WTC11 (cell line): Measurements from ENCODE around the gene CBX6. TPM values are rescaled to one million over a fixed set of nuclear protein-coding genes. Genes with fewer than 3 reads are reported as not detected.
A peak's percentile ranks its signal among the peaks of the same experiment; 100 is the strongest.

Source experiments
- ATAC-seq: fragments of 200-7000 bp; cut with Tn5 transposase; 2 replicates; pipeline ENCODE4 v1.10.0; 2021; ENCODE audit warnings: mild to moderate bottlenecking, moderate library complexity
- CTCF ChIA-PET: fragments of 300-600 bp; sonication (Branson Sonifier 250); formaldehyde crosslinking; loops from one replicate; lab custom pipeline; 2021; ENCODE audit warnings: antibody characterized with exemption; lab: Charles Lee
- POLR2A ChIA-PET: fragments of 350-600 bp; sonication (Branson Sonifier 250); formaldehyde crosslinking; loops from one replicate; lab custom pipeline; 2021; ENCODE audit warnings: antibody characterized with exemption; lab: Charles Lee
- DNase-seq: peaks from one replicate; pipeline ENCODE4 v3.0.0; 2021; ENCODE audit warnings: low spot score
- H3K27ac Mint-ChIP-seq: 2 replicates; pipeline ENCODE4 v1.8.0; 2021; ENCODE audit warnings: mixed read lengths
- H3K27me3 Mint-ChIP-seq: 2 replicates; pipeline ENCODE4 v1.8.0; 2021; ENCODE audit warnings: low read depth, mild to moderate bottlenecking, moderate library complexity, mixed read lengths
- H3K36me3 Mint-ChIP-seq: 2 replicates; pipeline ENCODE4 v1.8.0; 2021; ENCODE audit warnings: mixed read lengths
- H3K4me1 Mint-ChIP-seq: 2 replicates; pipeline ENCODE4 v1.8.0; 2022; ENCODE audit warnings: mixed read lengths
- H3K4me3 Mint-ChIP-seq: 2 replicates; pipeline ENCODE4 v1.8.0; 2021; ENCODE audit warnings: mild to moderate bottlenecking, moderate library complexity, mixed read lengths
- H3K9me3 Mint-ChIP-seq: 2 replicates; pipeline ENCODE4 v1.8.0; 2021; ENCODE audit warnings: mixed read lengths
- ATF3 ChIP-seq: sonication (generic); formaldehyde crosslinking; conservative IDR thresholded peaks from 2 replicates; pipeline ENCODE4 v1.8.1; 2022; ENCODE audit warnings: mild to moderate bottlenecking, missing genetic modification reagents
- CTCF ChIP-seq: fragments of 200-600 bp; IDR thresholded peaks from 2 replicates; pipeline ENCODE4 v1.8.0; 2022; ENCODE audit warnings: antibody characterized with exemption
- ERG ChIP-seq: fragments of 250-450 bp; sonication (Bioruptor Pico); IDR thresholded peaks from 2 replicates; pipeline ENCODE4 v1.8.0; 2021; ENCODE audit warnings: mild to moderate bottlenecking
- ESRRA ChIP-seq: sonication (generic); formaldehyde crosslinking; IDR thresholded peaks from 2 replicates; pipeline ENCODE4 v1.8.1; 2022; ENCODE audit warnings: mild to moderate bottlenecking, missing genetic modification reagents, borderline replicate concordance
- FOXK1 ChIP-seq: sonication (generic); formaldehyde crosslinking; IDR thresholded peaks from 2 replicates; pipeline ENCODE4 v1.8.0; 2022; ENCODE audit warnings: mild to moderate bottlenecking, moderate library complexity, missing genetic modification reagents
- HMGXB4 ChIP-seq: sonication (generic); formaldehyde crosslinking; IDR thresholded peaks from 2 replicates; pipeline ENCODE4 v1.8.1; 2023; ENCODE audit warnings: mild to moderate bottlenecking, moderate library complexity, missing genetic modification reagents
- IRF2 ChIP-seq: sonication (generic); formaldehyde crosslinking; IDR thresholded peaks from 2 replicates; pipeline ENCODE4 v1.8.0; 2022; ENCODE audit warnings: low read depth, missing genetic modification reagents, borderline replicate concordance
- KAT7 ChIP-seq: sonication (generic); formaldehyde crosslinking; IDR thresholded peaks from 2 replicates; pipeline ENCODE4 v1.8.1; 2023; ENCODE audit warnings: missing genetic modification reagents, mild to moderate bottlenecking, borderline replicate concordance
- MAX ChIP-seq: sonication (generic); formaldehyde crosslinking; IDR thresholded peaks from 2 replicates; pipeline ENCODE4 v1.8.0; 2022; ENCODE audit warnings: mild to moderate bottlenecking, missing genetic modification reagents
- MYBL2 ChIP-seq: sonication (generic); formaldehyde crosslinking; IDR thresholded peaks from 2 replicates; pipeline ENCODE4 v1.8.1; 2023; ENCODE audit warnings: mild to moderate bottlenecking, moderate library complexity, missing genetic modification reagents
- NFATC4 ChIP-seq: fragments of 250-450 bp; sonication (Bioruptor Pico); IDR thresholded peaks from 2 replicates; pipeline ENCODE4 v1.9.0; 2021; ENCODE audit warnings: mild to moderate bottlenecking
- NR1H2 ChIP-seq: sonication (generic); formaldehyde crosslinking; IDR thresholded peaks from 2 replicates; pipeline ENCODE4 v1.9.0; 2021; ENCODE audit warnings: mild to moderate bottlenecking, moderate library complexity, missing genetic modification reagents
- PRRX2 ChIP-seq: fragments of 250-450 bp; sonication (Bioruptor Pico); IDR thresholded peaks from 2 replicates; pipeline ENCODE4 v1.8.0; 2021; ENCODE audit warnings: mild to moderate bottlenecking
- RELA ChIP-seq: sonication (generic); formaldehyde crosslinking; IDR thresholded peaks from 2 replicates; pipeline ENCODE4 v1.8.1; 2022; ENCODE audit warnings: missing genetic modification reagents, mild to moderate bottlenecking, borderline replicate concordance
- RORB ChIP-seq: fragments of 250-450 bp; sonication (Bioruptor Pico); IDR thresholded peaks from 2 replicates; pipeline ENCODE4 v1.9.0; 2021; ENCODE audit warnings: mild to moderate bottlenecking
- SMAD3 ChIP-seq: sonication (generic); formaldehyde crosslinking; IDR thresholded peaks from 2 replicates; pipeline ENCODE4 v1.8.0; 2022; ENCODE audit warnings: missing genetic modification reagents, mild to moderate bottlenecking, borderline replicate concordance
- TCF7 ChIP-seq: sonication (generic); formaldehyde crosslinking; IDR thresholded peaks from 2 replicates; pipeline ENCODE4 v1.8.0; 2022; ENCODE audit warnings: mild to moderate bottlenecking, low read depth, missing genetic modification reagents, moderate library complexity
- USF1 ChIP-seq: sonication (generic); formaldehyde crosslinking; IDR thresholded peaks from 2 replicates; pipeline ENCODE4 v1.8.0; 2022; ENCODE audit warnings: mild to moderate bottlenecking, missing genetic modification reagents
- ZBTB43 ChIP-seq: sonication (generic); formaldehyde crosslinking; IDR thresholded peaks from 2 replicates; pipeline ENCODE4 v1.8.1; 2023; ENCODE audit warnings: mild to moderate bottlenecking, missing genetic modification reagents
- ZNF219 ChIP-seq: sonication (generic); formaldehyde crosslinking; IDR thresholded peaks from 2 replicates; pipeline ENCODE4 v1.8.0; 2023; ENCODE audit warnings: missing genetic modification reagents, mild to moderate bottlenecking, borderline replicate concordance
- ZSCAN18 ChIP-seq: fragments of 250-450 bp; sonication (Bioruptor Pico); IDR thresholded peaks from 2 replicates; pipeline ENCODE4 v2.1.2; 2022; ENCODE audit warnings: mild to moderate bottlenecking, moderate library complexity
- total RNA-seq: library from RNA; stranded (reverse); gene quantifications from 3 replicates; pipeline ENCODE4 v1.2.3, GENCODE V29; 2021

CBX6 gene
- total RNA-seq, 1 experiment from 2014 or later, result 27.0 TPM

- TF ChIP-seq KAT7 (no peak), RELA (CRISPR knock-in tag) (no peak), TCF7 (CRISPR knock-in tag) (no peak), MYBL2 (CRISPR knock-in tag) (no peak), FOXK1 (CRISPR knock-in tag) (no peak), NFATC4 (CRISPR knock-in tag) (no peak), SMAD3 (CRISPR knock-in tag) (no peak), ESRRA (CRISPR knock-in tag) (no peak), ZNF219 (CRISPR knock-in tag) (no peak), RORB (no peak)
- Mint-ChIP-seq H3K9me3 (no peaks in the 10 kb centered on the region), H3K4me3 (peak overlapping the region; percentile 86), H3K27ac (no peak overlapping the region), H3K4me1 (peaks cover 40% of the 10 kb centered on the region), H3K27me3 (peaks cover 7% of the 10 kb centered on the region), H3K36me3 (peaks cover 13% of the 10 kb centered on the region; the same call in 1 of the 2 replicates)
- ChIA-PET POLR2A (interaction anchor here (0.5 to 1.4 kb wide), 2 partner anchors 99 to 440 kb away, joined by 3 to 4 read pairs; no protein-coding TSS in a partner anchor), CTCF (interaction anchor here (0.5 to 5.4 kb wide), 51 partner anchors 8 to 1677 kb away, joined by 3 to 67 read pairs (median 5); partner anchors contain the start of genes APOBEC3D, CBX7 and NPTXR)
- ATAC-seq (no peak), DNase-seq (no peak)
These were observed 1.1 kb downstream of the CBX6 start for GRCh38 chr22:38870791-38871359.

GRCh38 chr22:38870312-38870741 lies 1.7 kb downstream of the CBX6 start:
- TF ChIP-seq HMGXB4 (CRISPR knock-in tag) (peak; percentile 37; the same call in 1 of the 2 replicates), MAX (CRISPR knock-in tag) (0 out of 2 replicates have a peak, but pooled peaks have one; percentile 26), FOXK1 (CRISPR knock-in tag) (no peak), CTCF (peak; percentile 72), ATF3 (CRISPR knock-in tag) (no peak), NR1H2 (CRISPR knock-in tag) (no peak)
- TF ChIP-seq, all 79 proteins: peak for 3
- Mint-ChIP-seq H3K9me3 (no peaks in the 10 kb centered on the region), H3K36me3 (peaks cover 13% of the 10 kb centered on the region; the same call in 1 of the 2 replicates), H3K4me3 (peak overlapping the region; percentile 86), H3K4me1 (peaks cover 39% of the 10 kb centered on the region), H3K27ac (no peak overlapping the region), H3K27me3 (peaks cover 7% of the 10 kb centered on the region)
- DNase-seq (peak; percentile 95), ATAC-seq (peak; percentile 55)
- ChIA-PET POLR2A (interaction anchor here (0.5 to 1.4 kb wide), 5 partner anchors 11 to 441 kb away, joined by 3 to 4 read pairs (median 3); no protein-coding TSS in a partner anchor), CTCF (interaction anchor here (0.5 to 5.4 kb wide), 68 partner anchors 9 to 1677 kb away, joined by 3 to 67 read pairs (median 4); partner anchors contain the start of genes APOBEC3D, CBX7 and NPTXR)

GRCh38 chr22:38869663-38870062 lies 2.4 kb downstream of the CBX6 start:
- peaks cover 13% of the 10 kb centered on the region; the same call in 1 of the 2 replicates for H3K36me3 Mint-ChIP-seq
- ChIA-PET POLR2A (interaction anchor here (0.6 to 1.4 kb wide), 4 partner anchors 11 to 441 kb away, joined by 3 to 4 read pairs (median 3); no protein-coding TSS in a partner anchor), CTCF (interaction anchor here (0.6 to 5.4 kb wide), 65 partner anchors 9 to 645 kb away, joined by 3 to 67 read pairs (median 4); partner anchors contain the start of genes APOBEC3D, CBX7 and NPTXR)
- no peak overlapping the region for H3K4me3 Mint-ChIP-seq
- H3K9me3 Mint-ChIP-seq, result no peaks in the 10 kb centered on the region
- peaks cover 2% of the 10 kb centered on the region for H3K27me3 Mint-ChIP-seq
- ATAC-seq (no peak), DNase-seq (no peak)
- no peak overlapping the region for H3K27ac Mint-ChIP-seq
- peaks cover 33% of the 10 kb centered on the region for H3K4me1 Mint-ChIP-seq
- TF ChIP-seq ZBTB43 (no peak), IRF2 (no peak), RELA (CRISPR knock-in tag) (no peak), ZSCAN18 (CRISPR knock-in tag) (no peak), PRRX2 (no peak), ERG (CRISPR knock-in tag) (no peak), SMAD3 (CRISPR knock-in tag) (no peak), NFATC4 (CRISPR knock-in tag) (no peak), USF1 (no peak)
